Smooth muscle cell of the brain vasculature (primary cell): ENCODE data around the gene SLC29A2.
A peak's percentile ranks its signal among the peaks of the same experiment; 100 is the strongest.

Experiments used
- DNase-seq: peaks from one replicate; pipeline ENCODE4 v3.0.0-alpha.2; 2012; ENCODE audit warnings: low read depth, low spot score

The SLC29A2 gene, protein sequence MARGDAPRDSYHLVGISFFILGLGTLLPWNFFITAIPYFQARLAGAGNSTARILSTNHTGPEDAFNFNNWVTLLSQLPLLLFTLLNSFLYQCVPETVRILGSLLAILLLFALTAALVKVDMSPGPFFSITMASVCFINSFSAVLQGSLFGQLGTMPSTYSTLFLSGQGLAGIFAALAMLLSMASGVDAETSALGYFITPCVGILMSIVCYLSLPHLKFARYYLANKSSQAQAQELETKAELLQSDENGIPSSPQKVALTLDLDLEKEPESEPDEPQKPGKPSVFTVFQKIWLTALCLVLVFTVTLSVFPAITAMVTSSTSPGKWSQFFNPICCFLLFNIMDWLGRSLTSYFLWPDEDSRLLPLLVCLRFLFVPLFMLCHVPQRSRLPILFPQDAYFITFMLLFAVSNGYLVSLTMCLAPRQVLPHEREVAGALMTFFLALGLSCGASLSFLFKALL

GRCh38 chr11:66371627-66372415, at the start of gene SLC29A2:
SLC29A2 (minus strand) TSS chr11:66371760; CDS start chr11:66371591, 169 bp downstream.
- DNase-seq: no peak

- no peak for DNase-seq
Measured at GRCh38 chr11:66420671-66421476, 49.3 kb upstream of the SLC29A2 start, which contains the start of gene NPAS4. NPAS4 (plus strand) TSS chr11:66421035; CDS start chr11:66421180, 145 bp downstream.

- DNase-seq: no peak
Measured at GRCh38 chr11:66419825-66420224, 48.3 kb upstream of the SLC29A2 start.

DNA sequence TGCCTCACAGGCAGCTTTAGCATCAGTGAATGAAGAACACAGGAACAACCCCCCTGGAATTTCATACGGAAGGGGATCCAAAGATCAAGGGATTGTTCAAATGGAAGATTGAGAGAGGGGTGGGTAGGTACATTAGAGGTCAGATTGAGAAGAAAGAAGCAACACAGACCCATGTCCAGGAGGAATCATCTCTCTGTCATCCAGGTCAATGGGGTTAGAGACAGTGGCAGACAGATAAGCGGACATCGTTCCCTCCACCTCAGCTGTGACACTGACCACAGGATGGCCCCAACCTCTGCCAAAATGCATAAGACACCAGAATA, 47.4 kb upstream of the SLC29A2 start:
- no peak for DNase-seq

GRCh38 chr11:66418168-66418985, 46.8 kb upstream of the SLC29A2 start:
- DNase-seq: peak; percentile 50

- no peak for DNase-seq
Measured at GRCh38 chr11:66417000-66417399, 45.4 kb upstream of the SLC29A2 start.

- DNase-seq: no peak
Measured at GRCh38 chr11:66415423-66415822, 43.9 kb upstream of the SLC29A2 start.

- no peak for DNase-seq
Measured at GRCh38 chr11:66414120-66414934, 42.8 kb upstream of the SLC29A2 start.

- no peak for DNase-seq
Measured at GRCh38 chr11:66413167-66413566, 41.6 kb upstream of the SLC29A2 start.

DNA sequence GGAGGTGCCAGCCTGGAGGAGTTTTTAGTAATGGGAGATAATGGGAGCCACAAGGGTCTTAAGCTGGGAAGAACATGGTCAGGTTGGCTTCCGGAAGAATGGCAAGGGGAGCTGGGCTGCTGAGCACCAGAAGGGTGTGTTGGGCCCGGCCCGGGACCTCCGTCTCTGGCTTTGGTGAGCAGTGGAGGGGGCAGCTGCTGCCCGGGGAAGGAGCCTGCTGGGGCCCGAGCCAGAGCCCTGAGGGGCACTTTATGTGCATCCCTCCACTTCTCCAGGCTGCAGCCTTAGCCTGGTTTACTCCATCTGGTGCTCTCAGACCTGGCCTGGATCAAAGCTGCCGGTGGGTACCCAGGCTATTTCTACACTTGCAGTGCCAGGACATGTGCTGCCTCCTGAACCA, 40.5 kb upstream of the SLC29A2 start:
- DNase-seq: no peak

GRCh38 chr11:66411323-66411722, 39.8 kb upstream of the SLC29A2 start:
- no peak for DNase-seq

- DNase-seq: no peak
Measured at GRCh38 chr11:66410191-66410590, 38.6 kb upstream of the SLC29A2 start.

GRCh38 chr11:66409226-66409625, 37.7 kb upstream of the SLC29A2 start:
- DNase-seq: no peak

GRCh38 chr11:66408488-66409214, 37.1 kb upstream of the SLC29A2 start:
- peak; percentile 56 for DNase-seq

DNA sequence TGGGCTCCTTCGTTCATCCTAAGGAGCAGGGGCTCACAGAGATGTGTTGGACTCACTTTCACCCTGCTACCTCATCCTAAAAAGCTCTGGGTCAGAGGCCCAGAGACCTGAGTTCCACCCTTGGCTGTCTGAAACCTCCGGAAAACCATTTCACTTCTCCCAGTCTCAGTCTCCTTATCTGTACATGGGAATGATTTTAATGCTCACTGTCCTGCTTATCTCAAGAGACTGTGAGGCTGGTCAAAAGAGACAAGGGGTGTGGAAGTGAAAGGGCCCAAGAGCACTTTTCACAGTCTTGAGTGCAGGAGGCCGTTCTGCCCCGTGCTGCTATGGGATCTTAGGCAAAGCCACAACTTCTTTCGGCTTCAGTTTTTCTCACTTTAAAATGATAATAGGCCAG, 36.1 kb upstream of the SLC29A2 start:
- no peak for DNase-seq

DNA sequence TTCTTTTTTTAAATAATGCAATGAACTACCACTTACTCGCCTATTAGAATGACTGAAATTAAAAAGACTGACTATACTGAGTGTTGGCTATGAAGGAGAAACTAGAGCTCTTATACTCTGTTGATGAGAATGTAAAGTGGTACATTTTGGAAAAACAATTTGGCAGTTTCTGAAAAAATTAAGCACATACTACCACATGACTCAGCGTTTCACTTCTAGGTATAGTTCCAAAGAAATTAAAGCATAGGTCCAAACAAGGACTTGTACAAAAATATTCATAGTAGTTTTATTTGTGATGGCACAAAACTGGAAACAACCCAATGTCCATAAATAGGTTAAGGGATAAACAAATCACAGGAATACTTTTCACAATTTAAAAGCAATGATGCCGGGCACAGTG, 22.4 kb upstream of the SLC29A2 start:
- no peak for DNase-seq

- DNase-seq: no peak
Measured at GRCh38 chr11:66391322-66391721, 19.8 kb upstream of the SLC29A2 start.

- peak; percentile 45 for DNase-seq
Measured at GRCh38 chr11:66388780-66389386, 17.3 kb upstream of the SLC29A2 start.
